Measurements from ENCODE around the gene C17orf50.

C17orf50 gene

DNA sequence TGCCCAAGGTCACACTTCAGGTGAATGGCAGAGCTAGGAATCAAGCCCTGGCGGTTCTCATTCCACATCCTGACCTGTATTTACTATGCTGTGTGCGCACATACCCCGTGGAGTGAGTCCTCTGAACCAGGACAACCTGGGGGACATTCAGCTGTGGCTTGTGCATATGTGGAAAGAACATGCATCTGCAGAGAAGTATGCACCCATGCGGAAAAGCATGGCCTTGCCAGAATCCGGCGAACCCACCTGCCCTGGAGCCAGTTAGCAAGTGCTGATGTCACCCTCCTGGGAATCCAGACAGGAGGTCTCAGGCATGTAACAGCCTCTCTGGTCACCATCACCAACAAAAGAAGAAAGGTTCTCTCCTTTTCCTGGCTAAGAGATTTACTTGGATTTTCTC, 27.3 kb upstream of the C17orf50 start:
- DNase-seq (ENCODE audit: low read depth in 1 of 2, low spot score in 1 of 2): no peak

DNA sequence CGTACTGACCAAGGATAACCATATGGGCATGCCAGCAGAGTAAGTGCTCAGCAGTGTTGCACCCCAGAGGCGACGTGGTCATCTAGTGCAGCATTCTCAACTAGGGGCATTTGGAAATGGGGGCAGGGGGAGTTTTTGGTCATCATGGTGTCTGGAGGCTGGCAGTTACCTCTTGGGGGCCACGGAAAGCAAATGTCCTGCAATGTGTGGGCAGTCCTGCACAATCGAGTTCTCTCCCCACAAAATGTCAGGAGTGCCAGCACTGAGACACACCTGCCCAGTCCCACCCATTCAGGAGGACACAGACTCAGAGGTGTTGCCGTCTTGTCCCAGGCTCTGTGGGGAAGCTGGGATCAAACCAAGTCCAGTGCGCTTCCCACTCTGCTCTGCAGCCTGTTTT, 26.3 kb upstream of the C17orf50 start:
- no peak for DNase-seq (ENCODE audit: low read depth in 1 of 2, low spot score in 1 of 2)

DNA sequence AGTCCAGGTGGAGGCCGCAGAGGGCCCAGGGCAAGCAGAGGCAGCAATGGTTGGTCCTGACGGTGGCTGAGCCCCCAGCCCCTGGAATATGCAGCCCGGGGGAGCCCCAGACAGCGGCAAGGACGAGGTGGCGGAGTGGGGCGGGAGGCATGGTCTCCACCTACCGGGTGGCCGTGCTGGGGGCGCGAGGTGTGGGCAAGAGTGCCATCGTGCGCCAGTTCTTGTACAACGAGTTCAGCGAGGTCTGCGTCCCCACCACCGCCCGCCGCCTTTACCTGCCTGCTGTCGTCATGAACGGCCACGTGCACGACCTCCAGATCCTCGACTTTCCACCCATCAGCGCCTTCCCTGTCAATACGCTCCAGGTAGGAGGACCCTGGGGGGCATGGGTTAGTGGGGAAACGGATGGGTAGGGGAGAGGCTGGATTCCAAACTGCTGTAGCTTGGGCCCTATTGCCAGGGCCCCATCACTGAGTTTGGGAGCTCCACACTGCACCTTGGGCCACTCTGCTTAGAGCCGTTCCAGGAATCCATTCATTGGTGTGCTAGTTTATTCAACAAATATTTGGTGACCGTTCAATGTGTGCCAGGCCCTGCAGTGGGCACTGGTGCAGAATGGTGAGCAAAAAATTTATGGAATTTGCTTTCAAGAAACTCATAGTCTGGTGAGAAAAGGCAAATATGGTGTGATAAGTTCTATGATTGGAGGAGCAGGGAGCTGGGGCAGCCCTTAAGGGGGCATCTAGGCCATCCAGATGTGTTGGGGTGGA, 25.5 kb upstream of the C17orf50 start:
- DNase-seq (ENCODE audit: low read depth in 1 of 2, low spot score in 1 of 2): no peak

DNA sequence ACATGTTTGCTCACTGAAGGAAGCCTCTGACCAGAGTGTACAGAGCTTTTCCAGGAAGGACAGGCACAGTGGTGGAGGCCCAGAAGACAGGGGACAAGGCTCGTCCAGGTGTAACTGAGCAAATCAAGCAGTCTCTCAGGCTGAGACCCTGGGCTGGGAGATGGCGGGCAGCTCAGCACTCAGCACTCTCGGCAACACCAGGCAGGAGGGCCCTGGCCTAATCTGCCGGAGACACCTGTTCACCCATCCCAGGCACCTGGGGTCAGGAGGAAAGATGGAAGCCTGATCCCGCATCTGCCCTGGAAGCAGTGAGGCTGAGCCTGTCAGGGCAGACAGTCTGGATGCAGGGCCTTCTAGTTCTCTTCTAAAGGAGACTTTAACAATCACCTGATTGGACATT, 24.5 kb upstream of the C17orf50 start:
- DNase-seq (ENCODE audit: low read depth in 1 of 2, low spot score in 1 of 2): no peak

DNA sequence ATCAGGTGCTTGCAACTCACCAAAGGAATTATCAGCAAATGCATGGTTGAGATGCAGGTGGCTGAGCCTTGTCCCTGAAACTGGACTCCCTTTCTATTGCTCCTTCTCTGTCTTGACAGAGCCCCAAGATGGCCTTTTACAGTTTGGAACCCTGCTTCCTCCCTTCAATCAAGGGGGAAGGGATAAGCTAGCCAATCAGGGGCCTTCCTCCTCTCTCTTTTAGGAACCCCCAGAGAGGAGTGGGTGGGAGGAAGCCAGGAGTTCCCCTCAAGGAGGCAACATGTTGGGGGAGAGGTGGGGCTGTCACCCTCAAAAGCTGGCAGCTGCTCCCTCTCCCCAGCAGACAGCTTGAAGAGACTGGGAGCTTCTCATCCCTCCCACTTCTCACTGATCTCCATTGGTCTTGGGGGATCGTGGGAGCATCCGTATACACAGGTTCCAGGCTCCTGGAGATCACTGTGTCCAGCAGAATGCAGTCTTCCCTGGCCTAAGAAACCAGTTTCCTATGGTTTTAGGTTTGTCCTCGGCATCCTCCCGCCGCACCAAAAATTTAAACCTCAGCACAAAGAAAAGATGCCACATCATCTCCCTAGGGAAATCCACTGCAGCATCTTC, 22.1 kb upstream of the C17orf50 start:
- DNase-seq (ENCODE audit: low read depth in 1 of 2, low spot score in 1 of 2): no peak

DNA sequence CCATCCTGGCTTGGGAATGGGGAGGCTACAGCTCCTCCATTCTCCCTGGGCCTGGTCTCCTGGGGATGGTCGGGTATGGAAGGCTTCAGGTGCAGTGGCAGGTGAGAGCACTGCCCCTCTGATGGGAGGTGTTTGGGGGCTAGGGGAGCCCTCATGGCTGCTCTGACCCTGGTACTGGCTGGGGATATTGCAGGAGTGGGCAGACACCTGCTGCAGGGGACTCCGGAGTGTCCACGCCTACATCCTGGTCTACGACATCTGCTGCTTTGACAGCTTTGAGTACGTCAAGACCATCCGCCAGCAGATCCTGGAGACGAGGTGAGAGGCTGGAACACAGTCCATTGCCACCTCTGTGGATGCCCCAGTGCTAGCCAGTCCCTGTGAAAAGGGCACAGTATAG, 20.5 kb upstream of the C17orf50 start:
- DNase-seq (ENCODE audit: low read depth in 1 of 2, low spot score in 1 of 2): no peak

DNA sequence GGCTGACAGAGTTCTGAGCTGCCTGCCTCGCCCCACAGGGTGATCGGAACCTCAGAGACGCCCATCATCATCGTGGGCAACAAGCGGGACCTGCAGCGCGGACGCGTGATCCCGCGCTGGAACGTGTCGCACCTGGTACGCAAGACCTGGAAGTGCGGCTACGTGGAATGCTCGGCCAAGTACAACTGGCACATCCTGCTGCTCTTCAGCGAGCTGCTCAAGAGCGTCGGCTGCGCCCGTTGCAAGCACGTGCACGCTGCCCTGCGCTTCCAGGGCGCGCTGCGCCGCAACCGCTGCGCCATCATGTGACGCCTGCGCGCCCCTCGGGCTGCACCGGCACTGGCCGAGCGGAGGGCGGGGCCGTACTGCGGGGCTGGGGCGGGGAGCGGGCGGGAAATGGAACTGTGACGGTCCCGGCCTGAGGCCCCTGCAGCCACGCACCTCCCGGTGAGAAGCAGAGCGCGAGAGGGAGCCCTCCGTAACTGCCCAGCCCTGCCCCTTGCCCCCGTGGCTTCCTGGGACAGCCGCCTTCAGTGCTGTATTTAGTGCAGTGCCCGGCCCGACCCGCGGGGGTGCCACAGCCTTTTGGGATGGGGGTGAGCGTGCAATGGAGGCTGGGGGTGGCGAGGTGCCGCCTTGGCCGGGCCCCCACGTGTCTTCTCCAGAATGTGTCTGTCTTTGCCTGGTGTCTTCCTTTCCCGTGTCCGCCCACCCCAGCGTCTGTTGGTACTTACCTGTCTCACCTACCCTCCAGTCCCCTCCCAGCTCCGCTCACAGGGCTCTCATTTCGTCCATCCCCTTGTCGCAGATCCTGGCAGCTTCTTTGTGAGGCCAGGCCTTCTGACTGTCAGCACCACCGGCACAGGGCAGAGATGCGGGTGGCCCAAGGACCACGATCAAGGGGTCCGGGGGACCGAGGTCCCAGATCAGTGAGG, 19.4 kb upstream of the C17orf50 start:
- no peak for DNase-seq (ENCODE audit: low read depth in 1 of 2, low spot score in 1 of 2)

DNA sequence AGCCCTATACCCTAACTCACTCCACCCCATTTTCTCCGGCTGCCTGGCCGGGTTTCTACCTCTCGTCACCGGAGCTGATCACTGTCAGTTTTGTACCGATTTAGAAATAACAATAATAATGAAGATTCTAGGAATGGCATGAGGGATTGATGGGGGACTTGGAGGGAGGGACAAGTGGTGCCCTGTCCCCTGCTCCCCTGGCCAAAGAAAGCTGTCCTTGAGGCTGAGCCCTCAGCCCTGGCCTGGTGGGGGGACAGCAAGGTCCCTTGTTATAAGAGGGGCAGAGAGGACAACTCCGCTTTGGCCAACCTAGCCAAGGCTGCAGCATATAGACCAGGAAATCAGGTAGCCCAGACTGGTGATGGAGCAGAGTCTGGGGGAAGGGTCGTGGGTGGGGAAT, 18.2 kb upstream of the C17orf50 start:
- DNase-seq (ENCODE audit: low read depth in 1 of 2, low spot score in 1 of 2): no peak

DNA sequence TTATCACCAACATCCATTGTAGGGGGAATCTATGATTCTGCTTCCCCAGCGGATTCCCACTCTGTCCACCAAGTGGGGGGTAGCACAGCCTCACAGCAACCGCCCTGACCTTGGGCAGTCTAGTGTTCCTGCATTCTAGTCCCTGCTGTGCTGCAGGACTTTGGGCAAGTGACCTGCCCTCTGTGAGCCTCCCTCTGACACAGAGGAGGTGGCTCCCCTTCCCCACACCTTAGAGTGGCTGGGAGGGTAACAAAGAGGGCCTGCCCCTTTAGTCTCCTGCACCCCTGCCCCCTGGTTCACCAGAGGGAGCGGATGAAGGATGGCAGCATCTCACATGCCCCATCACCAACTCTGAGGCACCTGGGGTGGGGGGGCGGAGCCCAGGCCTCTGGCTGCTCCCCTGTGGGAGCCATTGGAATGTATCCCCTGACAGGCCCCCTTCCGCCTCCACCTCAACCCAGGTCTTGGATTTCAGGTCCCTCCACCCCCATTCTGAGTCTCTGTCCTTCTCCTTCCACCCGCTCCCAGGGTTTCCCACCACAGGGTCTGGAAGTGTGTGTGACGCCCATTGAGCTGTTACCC, 17.7 kb upstream of the C17orf50 start:
- no peak for DNase-seq (ENCODE audit: low read depth in 1 of 2, low spot score in 1 of 2)

DNA sequence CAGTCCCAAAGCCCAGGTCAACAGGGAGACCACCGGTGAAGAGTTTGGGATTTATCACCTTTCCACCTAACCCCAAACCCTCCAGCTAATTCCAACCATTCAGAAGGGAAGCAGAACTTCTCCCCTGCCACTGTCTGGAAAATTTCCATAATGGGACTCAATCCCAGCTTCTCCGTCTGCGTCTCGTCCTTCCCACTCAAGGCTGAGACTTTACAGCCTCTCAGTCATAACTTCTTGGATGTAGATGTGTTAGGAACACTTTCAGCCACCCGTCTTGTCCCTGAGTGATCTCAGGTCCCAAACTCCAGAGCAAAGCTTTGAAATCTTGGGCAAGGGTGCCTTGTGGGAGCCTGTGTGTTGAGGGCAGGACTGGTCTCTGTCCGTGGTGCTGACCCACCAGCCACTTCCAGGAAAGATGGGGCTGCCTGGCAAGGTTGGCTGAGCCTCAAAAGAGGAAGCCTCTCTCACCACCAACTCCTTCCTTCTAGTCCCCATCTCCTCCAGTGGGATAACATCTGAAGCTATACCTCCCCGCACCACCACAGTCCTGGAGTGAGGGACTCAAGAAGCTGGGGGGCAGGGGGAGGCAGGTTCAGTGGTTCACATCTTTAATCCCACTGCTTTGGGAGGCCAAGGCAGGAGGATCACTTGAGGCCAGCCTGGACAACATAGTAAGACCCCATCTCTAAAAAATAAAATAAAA, 16.9 kb upstream of the C17orf50 start:
- DNase-seq (ENCODE audit: low read depth in 1 of 2, low spot score in 1 of 2): no peak

DNA sequence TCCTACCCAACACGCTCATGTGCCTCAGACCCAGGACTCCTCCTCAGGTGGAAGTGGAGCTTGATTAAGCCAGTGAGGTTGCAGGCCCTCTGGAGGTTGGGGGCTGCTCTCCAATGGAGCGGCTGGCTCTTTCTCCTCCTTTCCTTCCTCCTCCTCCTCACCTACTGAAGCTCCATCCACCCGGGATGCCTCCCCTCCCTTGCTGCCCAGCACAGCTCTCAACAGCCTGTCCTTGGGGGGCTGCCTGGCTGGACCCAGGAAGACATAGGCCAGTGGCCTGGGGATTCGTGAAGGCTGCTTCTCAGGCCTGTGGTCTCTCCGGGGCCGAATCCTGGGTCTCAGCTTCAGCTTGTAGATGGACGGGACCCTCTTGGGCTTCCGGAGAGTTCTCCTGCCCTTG, 15.9 kb upstream of the C17orf50 start:
- no peak for DNase-seq (ENCODE audit: low read depth in 1 of 2, low spot score in 1 of 2)

DNA sequence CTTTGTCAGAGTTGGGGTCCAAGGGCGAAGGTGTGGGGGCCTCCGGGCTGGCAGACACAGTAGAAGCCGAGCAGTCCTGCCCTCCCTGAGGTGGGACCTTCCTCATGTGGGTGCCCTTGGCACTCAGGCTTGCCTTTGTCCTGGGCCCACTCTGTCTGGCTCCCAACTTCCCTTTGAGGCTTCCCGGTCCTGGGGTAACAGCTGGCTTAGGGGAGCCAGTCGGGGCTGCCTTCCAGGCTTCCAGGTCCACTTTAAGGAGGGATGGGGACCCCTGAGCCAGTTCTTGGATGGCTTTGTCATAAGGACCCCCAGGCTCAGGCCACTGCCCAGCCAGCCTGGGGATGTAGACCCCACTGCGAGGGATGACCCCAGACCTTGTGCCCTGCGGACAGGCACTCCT, 15.4 kb upstream of the C17orf50 start:
- no peak for DNase-seq (ENCODE audit: low read depth in 1 of 2, low spot score in 1 of 2)

DNA sequence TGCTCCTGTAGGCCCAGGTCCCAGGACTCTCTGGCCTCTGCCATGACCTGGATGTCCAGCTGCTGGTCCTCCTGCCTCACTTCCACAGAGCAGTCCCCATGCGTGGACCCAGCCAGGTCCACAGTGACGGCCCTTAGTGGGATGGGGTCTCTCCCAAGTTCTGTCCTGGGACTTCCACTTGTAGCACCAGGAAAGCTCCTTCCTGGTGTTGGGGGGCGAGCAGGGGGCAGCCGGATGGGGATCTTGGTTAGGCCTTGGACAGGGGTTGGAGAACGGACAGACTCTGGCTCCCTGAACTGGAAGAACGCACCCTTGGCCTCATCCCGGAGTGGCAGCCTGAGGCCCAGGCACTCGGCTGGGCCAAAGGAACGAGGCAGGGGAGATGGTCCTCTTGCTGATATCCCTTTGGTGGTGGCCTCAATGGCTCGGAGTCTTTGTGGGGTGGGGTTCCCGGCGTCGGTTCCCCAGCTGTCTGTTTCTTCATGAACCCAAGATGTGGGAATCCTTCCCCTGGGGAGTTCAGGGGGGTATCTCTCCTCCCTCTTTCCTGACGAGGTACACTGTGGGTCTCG, 14.9 kb upstream of the C17orf50 start:
- no peak for DNase-seq (ENCODE audit: low read depth in 1 of 2, low spot score in 1 of 2)

DNA sequence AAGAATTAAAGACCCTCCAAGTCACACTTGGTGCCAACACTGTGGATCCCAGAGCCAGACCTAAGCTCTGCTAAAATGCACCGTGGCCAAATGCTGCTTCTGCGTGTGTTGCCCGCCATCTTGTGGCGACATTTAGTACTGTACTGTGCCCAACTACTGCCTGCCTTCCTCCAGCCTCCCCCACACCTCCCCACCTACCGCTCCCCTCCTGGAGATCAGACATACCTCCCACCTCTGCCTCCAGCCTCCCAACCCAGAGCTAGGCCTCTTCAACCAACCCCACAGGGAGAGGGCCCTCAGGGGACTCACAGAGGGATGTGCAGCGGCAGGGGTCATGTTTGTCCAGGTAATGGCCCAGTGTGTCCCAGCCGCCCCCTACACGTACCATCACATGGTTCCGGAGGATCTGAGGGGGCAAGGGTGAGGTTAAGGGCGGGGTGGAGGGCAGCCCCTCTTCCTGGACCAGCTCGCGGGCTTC, 13.1 kb upstream of the C17orf50 start:
- peak; percentile 64 to 69 for DNase-seq (ENCODE audit: low read depth in 1 of 2, low spot score in 1 of 2)

DNA sequence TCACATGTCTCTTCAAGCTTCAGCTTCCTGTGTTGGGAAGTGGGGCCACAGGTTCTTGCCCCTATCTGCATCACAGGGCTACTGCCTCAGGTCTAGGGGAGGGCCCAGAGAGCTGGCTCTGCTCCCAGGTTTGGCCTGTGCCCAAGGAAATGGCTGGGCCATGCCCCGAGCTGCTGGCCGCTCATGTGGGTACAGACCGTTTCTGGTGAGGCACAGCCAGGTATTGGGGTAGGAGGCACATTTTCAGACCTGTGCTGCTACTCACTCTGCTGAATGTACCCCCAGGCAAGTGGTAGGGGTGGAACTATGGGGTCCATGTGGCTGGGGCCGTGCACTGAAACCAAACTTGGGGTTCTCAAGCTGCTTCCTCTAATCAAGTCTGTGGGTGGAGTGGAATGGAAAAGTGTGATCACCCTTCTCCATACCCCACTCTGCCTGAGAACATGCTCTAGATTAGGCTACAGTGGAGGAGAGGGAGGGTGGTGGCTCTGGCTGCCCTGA, 12.3 kb upstream of the C17orf50 start:
- DNase-seq (ENCODE audit: low read depth in 1 of 2, low spot score in 1 of 2): no peak

DNA sequence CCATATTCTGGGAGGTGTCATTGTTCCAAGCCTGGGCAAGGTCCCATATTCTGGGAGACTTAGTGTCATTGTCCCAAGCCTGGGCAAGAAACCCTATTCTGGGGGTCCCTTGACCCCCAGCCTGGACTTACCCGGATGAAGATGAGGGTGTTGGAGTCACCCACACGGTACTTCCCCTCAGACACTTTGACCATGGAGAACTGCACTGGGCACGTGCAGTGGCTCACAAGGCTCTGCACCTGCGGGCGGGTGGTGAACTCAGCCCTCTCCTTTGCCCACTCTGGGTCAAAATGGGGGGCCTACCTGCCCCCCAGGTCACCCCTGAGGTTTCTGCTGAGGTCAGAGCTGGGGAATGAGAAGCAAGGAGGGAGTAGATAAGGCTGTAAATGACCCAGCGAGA, 11.7 kb upstream of the C17orf50 start:
- DNase-seq (ENCODE audit: low read depth in 1 of 2, low spot score in 1 of 2): no peak

DNA sequence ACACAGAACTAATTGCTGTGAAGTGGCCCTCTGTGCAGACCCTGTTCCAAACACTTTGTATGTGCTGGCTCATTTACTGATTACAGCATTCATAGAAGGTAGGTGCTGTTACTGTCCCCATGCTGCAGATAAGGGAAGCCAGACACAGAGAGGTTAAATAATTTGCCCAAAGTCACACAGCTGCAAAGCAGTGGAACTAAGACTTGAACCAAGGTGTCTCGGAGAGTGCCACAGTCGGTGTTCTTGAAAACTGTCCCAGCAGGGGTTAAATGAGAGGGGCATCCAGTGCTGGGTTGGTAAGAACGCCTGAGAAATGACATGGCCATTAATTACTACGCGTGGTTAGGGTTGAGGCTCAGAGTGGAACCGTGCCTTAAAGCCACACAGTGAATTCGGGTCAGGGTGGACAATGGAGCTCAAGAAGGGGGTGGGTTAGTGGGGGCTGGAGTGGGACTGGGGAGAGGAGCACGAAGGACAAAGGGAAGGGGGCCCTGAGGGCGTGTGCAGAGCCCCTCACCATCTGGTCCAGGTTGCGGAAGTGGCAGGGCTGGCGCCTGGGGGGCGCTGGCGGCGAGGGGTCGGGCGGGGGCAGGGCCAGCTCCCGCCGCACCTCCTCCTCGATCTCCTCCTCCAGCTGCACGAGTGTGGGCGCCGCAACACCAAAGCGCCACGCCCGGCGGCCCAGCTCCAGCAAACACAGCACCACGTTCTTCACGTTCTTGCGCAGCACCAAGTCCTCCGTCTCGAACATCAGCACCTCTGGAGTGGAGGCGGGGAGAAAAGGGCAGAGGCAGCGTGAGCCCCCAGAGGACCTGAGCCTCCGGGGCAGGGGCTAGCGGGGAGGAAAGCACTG, 10.9 kb upstream of the C17orf50 start:
- no peak for DNase-seq (ENCODE audit: low read depth in 1 of 2, low spot score in 1 of 2)

DNA sequence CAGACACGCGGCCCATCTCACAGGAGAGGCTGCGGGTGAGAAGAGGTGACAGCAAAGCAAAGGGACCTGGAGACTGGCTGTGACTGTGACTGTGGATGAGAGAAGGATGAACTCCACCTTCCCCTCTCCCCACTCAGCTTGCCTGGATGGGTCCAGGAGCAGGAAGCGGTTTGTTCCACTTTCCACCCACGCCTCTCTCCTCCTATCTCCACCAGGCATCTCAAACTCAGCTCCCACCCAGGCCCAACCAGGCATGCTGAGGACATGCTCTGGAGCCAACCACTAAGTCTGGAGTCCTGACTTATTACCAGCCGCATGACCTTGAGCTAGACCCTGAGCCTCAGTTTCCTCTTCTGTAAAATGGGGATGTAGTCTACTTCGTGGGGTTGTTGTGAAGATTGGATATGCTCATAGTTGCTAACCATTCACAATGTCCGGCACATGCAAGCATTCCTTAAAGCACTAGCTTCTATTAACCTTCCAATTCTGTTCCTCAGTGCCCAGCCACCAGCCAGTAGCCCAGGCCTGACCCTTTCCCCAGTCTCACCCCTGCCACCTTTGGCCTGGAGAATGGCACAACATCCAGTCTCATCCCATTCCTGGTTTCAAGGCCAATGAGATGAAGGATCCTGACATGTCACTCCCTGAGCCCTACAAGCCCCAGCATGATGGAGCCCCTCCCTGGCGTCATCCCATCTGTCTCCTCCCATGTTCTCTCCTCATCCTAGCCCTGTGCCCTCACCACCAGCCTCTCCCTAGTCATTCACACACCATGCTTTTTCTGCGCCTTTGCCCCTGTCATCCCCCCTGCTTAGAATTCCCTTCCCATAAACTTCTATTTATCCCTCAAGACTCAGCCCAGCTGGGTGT, 9.9 kb upstream of the C17orf50 start:
- DNase-seq (ENCODE audit: low read depth in 1 of 2, low spot score in 1 of 2): no peak
